Mucosa of descending colon (tissue), 3 donors: Measurements from ENCODE around the gene PFN3. TPM values are rescaled to one million over a fixed set of nuclear protein-coding genes. Genes with fewer than 3 reads are reported as not detected.
A peak's percentile ranks its signal among the peaks of the same experiment; 100 is the strongest.

Source experiments
- ATAC-seq: fragments of 200-7000 bp; cut with Tn5 transposase; one replicate; pipeline ENCODE4 v1.9.1; 2020; ENCODE audit warnings: mild to moderate bottlenecking, moderate library complexity
- DNase-seq, 3 donors: peaks; one replicate each; pipeline ENCODE4 v3.0.0-alpha.2; 2020
- H3K36me3 ChIP-seq: fragments of 200-600 bp; one replicate; pipeline ENCODE4 v1.8.0; 2021; ENCODE audit warnings: low read depth, mild to moderate bottlenecking
- H3K4me1 ChIP-seq: fragments of 200-600 bp; one replicate; pipeline ENCODE4 v1.8.0; 2021; ENCODE audit warnings: low read depth, mild to moderate bottlenecking
- H3K4me3 ChIP-seq: fragments of 200-600 bp; one replicate; pipeline ENCODE4 v1.8.0; 2021; ENCODE audit warnings: mild to moderate bottlenecking
- H3K9me3 ChIP-seq: fragments of 200-600 bp; one replicate; pipeline ENCODE4 v1.8.0; 2021; ENCODE audit warnings: mild to moderate bottlenecking
- intact Hi-C, 2 donors: fragments of 100-400 bp; cut with DNase I in 1 of 2; cut with micrococcal nuclease in 1 of 2; formaldehyde crosslinking; loops; one replicate each; pipeline versions ENCODE4 v1.11.0 to v1.11.1; 2022; cut with DNase I, micrococcal nuclease
- total RNA-seq, 3 donors: library from RNA; stranded (reverse); fragmentation: NEBNext Ultra II Directional in 2 of 3; extraction: Animal tissue kit (Norgen Biotek cat#: 25700) in 2 of 3; gene quantifications; one replicate each; pipeline versions ENCODE4 v1.2.1 to v1.2.4, GENCODE V29; 2021 to 2023
- TF ChIP-seq, protein P1 (sequence below): fragments of 200-600 bp; IDR thresholded peaks from one replicate; pipeline ENCODE4 v1.8.0; 2022; ENCODE audit warnings: antibody characterized with exemption, mild to moderate bottlenecking
- donor health status: DM: no; HTN: no; CAD: no; lungs with moderate emphysema.
- donor health status: DM: no; HTN: no; CAD: no.
- donor health status: DM: no; HTN: yes; CAD: no.

Gene PFN3
- total RNA-seq, 3 donors from 2014 or later: not detected

DNA sequence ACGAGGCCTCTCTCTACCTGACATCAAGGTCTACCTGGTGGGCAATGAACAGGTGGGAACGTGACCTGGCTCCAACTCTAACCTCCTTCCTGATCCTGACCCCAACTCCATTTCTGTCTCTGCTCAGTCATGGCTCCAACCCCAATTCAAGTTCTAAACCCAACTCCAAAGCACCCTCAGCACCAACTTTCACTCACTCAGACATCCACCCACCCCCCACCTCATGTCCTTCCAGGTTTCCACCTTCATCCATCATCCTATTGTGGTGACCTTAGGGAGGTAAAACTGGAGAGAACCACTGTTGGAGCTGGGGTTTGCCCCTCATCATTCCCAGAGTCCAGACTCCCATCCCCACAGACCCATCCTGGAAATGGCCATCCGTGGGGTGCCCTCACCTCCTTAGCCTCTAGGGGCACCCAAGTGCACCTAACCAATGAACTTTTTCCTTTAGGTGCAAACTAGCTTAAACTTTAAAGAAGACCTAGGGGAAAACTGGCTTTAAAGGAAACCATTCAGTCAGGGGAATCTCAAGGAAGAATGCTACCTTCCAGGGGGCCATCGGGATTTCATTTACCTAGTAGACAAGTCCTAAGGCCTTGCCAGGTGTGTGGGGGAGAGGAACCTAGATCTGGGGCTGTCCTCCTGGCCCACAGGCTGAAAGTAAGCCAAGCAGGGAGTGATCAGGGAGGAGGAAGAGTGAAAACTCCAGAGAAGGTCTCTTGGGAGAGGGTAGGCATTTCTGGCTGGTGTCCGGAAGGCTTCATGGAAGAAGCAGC, 31.4 kb downstream of the PFN3 start:
- H3K4me3 ChIP-seq: no peak overlapping the region
- TF ChIP-seq, protein P1, sequence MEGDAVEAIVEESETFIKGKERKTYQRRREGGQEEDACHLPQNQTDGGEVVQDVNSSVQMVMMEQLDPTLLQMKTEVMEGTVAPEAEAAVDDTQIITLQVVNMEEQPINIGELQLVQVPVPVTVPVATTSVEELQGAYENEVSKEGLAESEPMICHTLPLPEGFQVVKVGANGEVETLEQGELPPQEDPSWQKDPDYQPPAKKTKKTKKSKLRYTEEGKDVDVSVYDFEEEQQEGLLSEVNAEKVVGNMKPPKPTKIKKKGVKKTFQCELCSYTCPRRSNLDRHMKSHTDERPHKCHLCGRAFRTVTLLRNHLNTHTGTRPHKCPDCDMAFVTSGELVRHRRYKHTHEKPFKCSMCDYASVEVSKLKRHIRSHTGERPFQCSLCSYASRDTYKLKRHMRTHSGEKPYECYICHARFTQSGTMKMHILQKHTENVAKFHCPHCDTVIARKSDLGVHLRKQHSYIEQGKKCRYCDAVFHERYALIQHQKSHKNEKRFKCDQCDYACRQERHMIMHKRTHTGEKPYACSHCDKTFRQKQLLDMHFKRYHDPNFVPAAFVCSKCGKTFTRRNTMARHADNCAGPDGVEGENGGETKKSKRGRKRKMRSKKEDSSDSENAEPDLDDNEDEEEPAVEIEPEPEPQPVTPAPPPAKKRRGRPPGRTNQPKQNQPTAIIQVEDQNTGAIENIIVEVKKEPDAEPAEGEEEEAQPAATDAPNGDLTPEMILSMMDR: peak; percentile 65
- H3K9me3 ChIP-seq: no peaks in the 10 kb centered on the region
- peaks cover 24% of the 10 kb centered on the region for H3K4me1 ChIP-seq
- intact Hi-C loops: loop anchor here in 1 of 2 donors (10.0 kb wide), 1 partner anchor 54 kb away; the partner anchor contains the start of gene MXD3
- H3K36me3 ChIP-seq: no peaks in the 10 kb centered on the region
- DNase-seq: peak in 2 of 3 donors; percentile 49 to 59
- ATAC-seq: no peak

DNA sequence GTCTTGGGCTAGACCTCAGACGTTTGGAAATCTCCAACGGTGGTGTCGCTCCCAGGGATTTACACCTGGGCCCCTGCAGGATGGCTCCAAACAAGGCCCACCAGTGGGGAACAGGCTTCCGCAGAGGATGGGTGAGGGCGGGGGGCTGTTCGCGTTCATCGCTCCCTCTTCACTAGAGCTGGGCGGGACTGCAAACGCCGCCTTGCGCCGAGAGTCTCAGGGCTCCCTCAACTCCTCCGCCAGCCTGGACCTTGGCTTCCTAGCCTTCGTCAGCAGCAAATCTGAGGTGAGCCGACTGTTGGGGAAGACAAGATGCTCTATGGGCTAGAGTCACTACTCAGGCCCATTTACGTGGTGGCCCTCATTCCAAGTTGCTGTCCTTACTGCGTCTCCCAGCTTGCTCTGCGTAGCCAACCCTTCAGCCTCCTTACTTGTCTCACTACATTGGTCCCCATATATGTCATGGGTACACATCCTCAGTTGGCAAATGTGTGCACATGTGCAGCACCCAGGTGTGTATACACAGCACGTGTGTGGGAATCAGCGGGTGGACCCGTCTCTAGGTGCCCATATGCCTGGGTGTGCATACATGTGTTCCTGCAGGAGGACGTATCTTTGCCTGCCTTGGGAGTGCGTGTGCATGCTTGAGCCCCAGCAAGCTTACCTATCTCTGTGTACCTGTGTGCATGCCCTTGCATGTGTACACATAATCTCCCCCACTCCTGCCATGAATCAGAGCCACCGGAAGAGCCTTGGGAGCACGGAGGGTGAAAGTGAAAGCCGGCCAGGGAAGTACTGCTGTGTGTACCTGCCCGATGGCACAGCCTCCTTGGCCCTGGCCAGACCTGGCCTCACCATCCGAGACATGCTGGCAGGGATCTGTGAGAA, 32.2 kb downstream of the PFN3 start:
- DNase-seq (no peak), ATAC-seq (peak; percentile 24)
- Histone ChIP-seq H3K4me3 (no peak overlapping the region), H3K9me3 (no peaks in the 10 kb centered on the region), H3K36me3 (no peaks in the 10 kb centered on the region), H3K4me1 (peaks cover 32% of the 10 kb centered on the region)
- intact Hi-C loops: loop anchor here in 1 of 2 donors (10.0 kb wide), 1 partner anchor 53 kb away; the partner anchor contains the start of gene MXD3
- TF ChIP-seq, protein P1: no peak

GRCh38 chr5:177367323-177367848, 33.1 kb downstream of the PFN3 start:
- no peaks in the 10 kb centered on the region for H3K9me3 ChIP-seq
- H3K4me3 ChIP-seq: no peak overlapping the region
- peak; percentile 2 for ATAC-seq
- H3K4me1 ChIP-seq: peaks cover 36% of the 10 kb centered on the region
- intact Hi-C loops: loop anchor here in 1 of 2 donors (10.0 kb wide), 1 partner anchor 53 kb away; the partner anchor contains the start of gene MXD3
- TF ChIP-seq, protein P1: no peak
- no peaks in the 10 kb centered on the region for H3K36me3 ChIP-seq
- DNase-seq: no peak

DNA sequence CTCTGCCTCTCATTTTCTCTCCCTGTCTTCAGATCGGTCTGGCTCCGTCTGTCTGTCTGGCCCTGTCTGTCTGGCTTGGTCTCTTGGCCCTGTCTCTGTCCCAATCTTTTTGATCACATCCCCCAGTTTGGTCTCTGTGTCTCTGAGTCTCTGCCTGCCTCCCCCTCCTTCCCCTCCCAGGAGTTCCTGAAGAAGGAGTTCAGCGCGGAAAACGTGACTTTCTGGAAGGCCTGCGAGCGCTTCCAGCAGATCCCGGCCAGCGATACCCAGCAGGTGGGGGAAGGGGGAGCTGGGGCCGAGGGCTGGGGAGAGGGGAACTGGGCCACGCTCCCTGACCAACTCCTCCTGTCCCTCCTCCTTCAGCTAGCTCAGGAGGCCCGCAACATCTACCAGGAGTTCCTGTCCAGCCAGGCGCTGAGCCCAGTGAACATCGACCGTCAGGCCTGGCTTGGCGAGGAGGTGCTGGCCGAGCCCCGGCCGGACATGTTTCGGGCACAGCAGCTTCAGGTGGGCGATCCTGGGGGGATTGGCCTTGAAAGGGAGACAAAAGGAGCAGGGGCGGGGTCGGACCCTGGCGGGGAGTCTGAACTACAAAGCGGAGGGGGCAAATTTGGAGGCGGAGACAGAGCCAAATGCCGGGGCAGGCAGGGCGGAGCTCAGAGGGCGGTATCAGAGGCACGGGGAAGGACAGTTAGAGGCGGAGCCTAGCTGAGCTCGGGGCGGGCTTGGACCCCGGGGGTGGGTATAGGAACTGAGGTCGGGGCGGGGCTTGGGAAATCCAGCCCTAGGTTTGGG, 33.7 kb downstream of the PFN3 start:
- peak; percentile 72 for ATAC-seq
- intact Hi-C loops: loop anchor here in 1 of 2 donors (10.0 kb wide), 1 partner anchor 52 kb away; the partner anchor contains the start of gene MXD3
- H3K9me3 ChIP-seq: no peaks in the 10 kb centered on the region

More for the DNA sequence above, 33.7 kb downstream of the PFN3 start:
- no peak overlapping the region for H3K4me3 ChIP-seq
- TF ChIP-seq, protein P1: no peak
- H3K4me1 ChIP-seq: peaks cover 34% of the 10 kb centered on the region
- no peaks in the 10 kb centered on the region for H3K36me3 ChIP-seq
- DNase-seq: peak; percentile 87 to 92 (median 89)
